GM19324 (cell line): Measurements from ENCODE around the gene GRIK3.

Experiments
- ATAC-seq: cut with Tn5 transposase; IDR thresholded peaks from one replicate; pipeline ENCODE4 v1.9.1; 2021; ENCODE audit warnings: mild to moderate bottlenecking, moderate library complexity; ENCODE audit not compliant: unreplicated experiment, low FRiP score

Gene GRIK3

DNA sequence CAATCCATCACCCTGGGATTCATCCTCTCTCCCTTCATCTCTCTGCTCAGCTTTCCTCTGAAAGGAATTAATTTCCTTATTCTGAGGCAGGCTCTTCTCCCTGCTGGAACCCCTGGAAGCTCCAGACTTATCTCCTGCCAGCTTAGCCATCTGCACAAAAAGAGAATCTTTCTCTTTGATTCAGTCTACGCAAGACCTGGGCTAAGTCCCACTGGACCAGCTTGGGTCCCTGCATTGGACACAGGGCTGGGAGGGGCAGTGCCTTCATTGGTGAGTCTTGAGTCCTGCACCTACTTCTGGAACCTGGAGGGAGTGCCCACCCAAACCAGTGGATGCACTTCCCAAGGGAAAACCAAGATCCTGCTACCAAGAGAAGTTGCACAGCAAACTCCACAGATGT lies 279.9 kb downstream of the GRIK3 start:
- no peak for ATAC-seq

DNA sequence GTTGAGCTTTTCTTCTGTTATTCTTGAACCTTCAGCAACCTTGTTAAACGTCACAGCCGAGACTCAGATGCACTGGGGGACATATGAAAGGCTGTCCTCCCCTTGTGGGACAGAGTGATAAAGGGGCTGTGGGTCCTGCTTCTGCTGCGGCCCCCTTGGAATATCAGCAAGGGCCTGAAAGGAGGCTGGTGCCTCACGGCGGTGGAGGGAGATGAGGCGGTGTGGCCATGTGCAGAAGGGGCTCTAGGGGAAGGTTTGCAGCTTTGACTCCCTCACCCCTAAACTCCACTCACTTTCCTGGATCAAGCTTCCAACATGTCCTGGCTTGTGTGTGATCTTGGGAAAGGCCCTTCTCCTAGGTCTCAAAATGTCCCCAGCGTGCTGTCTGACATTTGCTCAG lies 280.9 kb downstream of the GRIK3 start:
- ATAC-seq, result no peak

DNA sequence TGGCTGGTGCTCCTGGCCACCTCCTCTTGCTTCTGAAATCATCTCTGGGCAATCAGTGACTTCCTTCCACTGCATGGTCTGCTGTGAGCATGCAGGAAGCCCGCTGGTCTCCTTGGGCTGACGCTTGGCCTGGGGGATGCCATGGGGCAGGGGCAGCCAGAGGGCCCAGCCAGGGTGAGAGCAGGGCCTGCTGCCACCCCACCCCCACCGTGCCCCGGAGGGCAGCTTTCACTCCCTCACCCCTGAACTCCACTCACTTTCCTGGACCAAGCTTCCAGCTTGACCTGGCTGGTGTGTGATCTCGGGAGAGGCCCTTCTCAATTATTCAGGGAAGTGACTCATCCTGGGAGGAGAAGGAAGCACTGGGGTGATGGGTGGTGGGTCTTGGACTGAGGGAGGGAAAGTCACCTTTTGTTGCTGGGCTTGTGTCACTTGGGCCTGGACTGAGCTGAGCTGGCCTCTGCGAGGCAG lies 281.4 kb downstream of the GRIK3 start:
- ATAC-seq, result no peak

DNA sequence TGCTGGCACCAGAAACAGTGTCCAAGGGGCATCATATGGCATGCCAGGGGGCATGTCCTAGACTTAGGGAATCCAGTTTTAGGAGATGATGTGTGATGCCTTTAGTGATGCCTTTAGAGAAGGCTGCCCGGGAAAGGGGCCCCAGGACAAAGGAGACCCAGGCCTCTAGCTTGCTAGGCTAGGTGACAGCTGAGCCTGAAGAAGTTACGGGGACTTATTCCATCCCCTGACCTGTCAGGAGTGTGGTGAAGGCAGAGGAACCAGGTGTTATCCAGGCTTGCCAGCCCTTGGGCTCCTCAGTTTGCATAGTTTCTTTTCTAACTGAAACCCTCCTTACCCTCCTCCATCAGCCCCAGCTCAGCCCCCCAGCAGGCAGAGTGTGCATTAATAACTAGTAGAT lies 281.9 kb downstream of the GRIK3 start:
- ATAC-seq, result no peak

DNA sequence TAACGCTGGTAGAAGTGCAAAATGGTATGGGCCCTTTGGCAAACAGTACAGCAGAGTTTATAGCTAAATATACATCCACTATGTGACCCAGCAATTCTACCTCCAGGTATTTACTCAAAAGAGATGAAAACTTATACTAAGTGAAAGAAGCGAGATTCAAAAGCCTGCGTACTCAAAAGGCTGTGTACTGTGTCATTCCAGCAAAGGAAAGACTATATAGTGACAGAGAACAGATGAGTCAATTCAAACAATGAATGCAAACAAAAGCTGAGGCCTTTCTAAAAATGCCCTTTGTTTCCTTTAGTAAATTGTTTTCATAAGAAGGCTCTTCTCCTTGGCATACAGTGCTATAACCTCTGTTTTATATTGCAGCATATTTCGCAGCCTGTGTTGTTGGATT lies 282.8 kb downstream of the GRIK3 start:
- no peak for ATAC-seq

DNA sequence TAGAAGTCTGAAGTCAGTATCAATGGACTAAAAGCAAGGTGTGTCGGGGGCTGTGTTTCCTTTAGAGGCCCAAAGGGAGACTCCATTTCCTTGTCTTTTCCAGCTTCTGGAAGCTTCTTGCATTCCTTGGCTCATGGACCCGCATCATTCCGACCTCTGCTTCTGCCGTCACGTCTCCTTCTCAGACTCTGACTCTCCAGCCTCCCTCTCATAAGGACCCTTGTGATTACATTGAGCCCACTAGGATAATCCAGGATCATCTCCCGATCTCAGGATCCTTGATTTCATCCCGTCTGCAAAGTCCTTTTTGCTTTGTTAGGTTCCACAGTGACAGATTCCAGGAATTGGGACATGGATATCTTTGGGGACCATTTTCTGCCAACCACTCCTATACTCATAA lies 285.8 kb downstream of the GRIK3 start:
- no peak for ATAC-seq
